Measurements from ENCODE around the gene WDR6.

DNA sequence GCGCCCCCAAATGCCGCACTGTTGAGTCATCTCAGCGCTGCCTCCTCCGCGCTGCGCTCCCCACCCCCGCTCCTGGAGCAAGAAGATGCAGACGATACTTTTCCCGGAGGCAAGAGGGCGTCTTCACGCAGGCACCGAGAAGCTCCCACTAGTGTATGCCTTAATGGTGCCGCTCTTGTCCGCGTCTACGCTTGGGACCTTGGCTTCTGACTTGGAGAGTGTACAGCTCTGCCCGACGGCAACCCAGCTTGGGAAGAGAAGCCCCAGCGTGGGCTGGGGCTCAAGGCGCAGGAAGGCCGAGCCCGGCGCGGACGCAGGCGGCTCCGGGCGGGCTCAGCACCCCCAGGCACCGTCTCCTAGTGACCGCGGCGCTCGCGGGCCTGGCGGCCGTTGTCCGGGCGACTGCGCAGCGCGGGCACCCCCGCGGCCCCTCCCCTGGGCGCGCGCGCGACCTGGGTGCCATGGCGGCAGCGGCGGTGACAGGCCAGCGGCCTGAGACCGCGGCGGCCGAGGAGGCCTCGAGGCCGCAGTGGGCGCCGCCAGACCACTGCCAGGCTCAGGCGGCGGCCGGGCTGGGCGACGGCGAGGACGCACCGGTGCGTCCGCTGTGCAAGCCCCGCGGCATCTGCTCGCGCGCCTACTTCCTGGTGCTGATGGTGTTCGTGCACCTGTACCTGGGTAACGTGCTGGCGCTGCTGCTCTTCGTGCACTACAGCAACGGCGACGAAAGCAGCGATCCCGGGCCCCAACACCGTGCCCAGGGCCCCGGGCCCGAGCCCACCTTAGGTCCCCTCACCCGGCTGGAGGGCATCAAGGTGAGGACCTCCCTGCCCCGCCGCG is 17.2 kb upstream of the WDR6 start, which contains the start of gene P4HTM:
- TF ChIP-seq CSDC2 (CRISPR knock-in tag; IDR thresholded peaks at IDR 0.05), result no peak
- TF ChIP-seq ZFP30 (CRISPR knock-in tag; IDR thresholded peaks at IDR 0.05), result no peak
- no peak for TF ChIP-seq SNAI2 (CRISPR knock-in tag; IDR thresholded peaks at IDR 0.05)
- TF ChIP-seq ZC3H10 (CRISPR knock-in tag; IDR thresholded peaks at IDR 0.05), result no peak
- no peak for TF ChIP-seq ZFP3 (CRISPR knock-in tag; IDR thresholded peaks at IDR 0.05)
- TF ChIP-seq ARNTL (CRISPR knock-in tag; IDR thresholded peaks at IDR 0.05; ENCODE audit: borderline replicate concordance, low read depth), result no peak
- no peak for TF ChIP-seq ISL1 (CRISPR knock-in tag; IDR thresholded peaks at IDR 0.05)
- no peak for TF ChIP-seq RARB (CRISPR knock-in tag; IDR thresholded peaks at IDR 0.05)
- TF ChIP-seq PPARA (CRISPR knock-in tag; IDR thresholded peaks at IDR 0.05; ENCODE audit: borderline replicate concordance), result no peak

Measured in SK-N-SH treated with all-trans-retinoic acid at 6 μM for 48 hours (cell line).